ENCODE data around the gene CHEK2. TPM values are rescaled to one million over a fixed set of nuclear protein-coding genes. Genes with fewer than 3 reads are reported as not detected.

Gene CHEK2
- total RNA-seq, 5 donors from 2014 or later (not counting 1 experiment from before 2014, with no cell fraction given): 5.1 to 10.0 (median 7.1) TPM

DNA sequence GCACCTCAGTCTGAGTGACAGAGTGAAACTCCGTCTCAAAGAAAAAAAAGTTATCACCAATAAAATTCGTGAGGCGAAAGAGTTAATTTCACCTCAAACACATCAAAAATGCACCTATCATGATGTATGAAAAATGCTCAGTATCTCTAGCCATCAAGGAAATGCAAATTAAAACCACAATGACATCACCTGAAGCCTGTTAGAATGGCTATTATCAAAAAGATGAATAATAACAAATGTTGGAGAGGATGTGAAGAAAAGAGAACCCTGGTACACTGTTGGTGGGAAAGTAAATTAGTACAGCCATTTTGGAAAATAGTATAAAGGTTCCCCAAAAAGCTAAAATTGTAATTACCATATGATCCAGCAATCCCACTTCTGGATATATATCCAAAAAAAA, 23.6 kb downstream of the CHEK2 start:
- Mint-ChIP-seq H3K4me1 (peaks cover 0 to 3% (median 2%) of the 10 kb centered on the region in 3 donors), H3K27me3 (no peaks in the 10 kb centered on the region), H3K36me3 (peaks cover 12% of the 10 kb centered on the region), H3K27ac (no peak overlapping the region), H3K9me3 (no peaks in the 10 kb centered on the region), H3K4me3 (no peak overlapping the region)
- CTCF ChIA-PET: no interaction called here
- Histone ChIP-seq H3K4me1 (ENCODE audit: control insufficient read depth in 1 of 2, extremely low read depth in 1 of 2, insufficient read depth in 2 of 2, low read length in 2 of 2) (no peaks in the 10 kb centered on the region), H3K9me3 (no peaks in the 10 kb centered on the region), H3K4me3 (ENCODE audit: control insufficient read depth in 1 of 2, extremely low read depth in 1 of 2, low read length in 1 of 2) (no peak overlapping the region), H3K36me3 (ENCODE audit: control insufficient read depth in 2 of 2, extremely low read depth in 1 of 2, insufficient read depth in 1 of 2, low read length in 1 of 2) (peaks cover 0 to 3% of the 10 kb centered on the region in 2 donors), H3K27me3 (replicated peaks in 1 of 2; ENCODE audit: control insufficient read depth in 2 of 2, extremely low read depth in 1 of 2, insufficient read depth in 2 of 2, low read length in 1 of 2) (no peaks in the 10 kb centered on the region), H3K27ac (ENCODE audit: low read length) (no peak overlapping the region)
- no peak for ATAC-seq (replicated peaks in 1 of 4)
- WGBS (ENCODE audit: insufficient coverage): 96% methylated on average over 3 of the region's 3 CpGs
- POLR2A ChIA-PET: no interaction called here
- DNase-seq: no peak

DNA sequence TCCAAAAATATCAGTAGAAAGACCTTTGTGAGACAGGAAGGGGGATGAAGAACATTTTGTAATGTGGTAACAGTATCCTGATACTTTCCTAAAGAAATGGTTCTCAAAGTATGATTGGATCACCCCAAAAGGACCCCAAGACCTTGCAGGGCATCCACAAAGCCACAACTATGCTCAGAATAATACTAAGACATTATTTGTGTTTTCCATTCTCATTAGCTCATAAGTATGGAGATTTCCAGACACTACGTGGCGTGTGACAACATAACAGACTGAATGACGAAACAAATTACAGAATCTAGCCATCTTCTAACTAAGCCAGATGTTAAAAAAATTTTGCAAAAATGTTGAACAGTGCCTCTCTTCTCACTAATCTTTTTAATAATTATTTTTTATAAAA, 24.9 kb downstream of the CHEK2 start:
- POLR2A ChIA-PET: no interaction called here

DNA sequence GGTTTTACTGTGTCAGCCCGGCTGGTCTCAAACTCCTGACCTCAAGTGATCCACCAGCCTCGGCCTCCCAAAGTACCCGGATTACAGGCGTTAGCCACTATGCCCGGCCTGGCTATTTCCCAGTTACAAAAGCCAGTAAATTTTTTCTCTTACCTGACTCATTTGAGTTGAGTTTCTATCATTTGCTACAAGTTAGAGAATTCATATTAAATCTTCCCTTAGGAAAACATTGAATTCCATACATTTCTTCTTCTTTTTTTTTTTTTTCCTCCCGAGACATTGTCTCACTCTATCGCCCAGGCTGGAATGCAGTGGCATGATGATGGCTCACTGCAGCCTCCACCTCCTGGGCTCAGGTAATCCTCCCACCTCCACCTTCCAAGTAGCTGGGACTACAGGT, 26.0 kb downstream of the CHEK2 start:
- ATAC-seq (replicated peaks in 1 of 4): no peak
- POLR2A ChIA-PET: no interaction called here
- H3K27ac Mint-ChIP-seq: no peak overlapping the region

More for the DNA sequence above, 24.9 kb downstream of the CHEK2 start:
- Histone ChIP-seq H3K36me3 (ENCODE audit: control insufficient read depth in 2 of 2, extremely low read depth in 1 of 2, insufficient read depth in 1 of 2, low read length in 1 of 2) (peaks cover 0 to 3% of the 10 kb centered on the region in 2 donors), H3K27me3 (replicated peaks in 1 of 2; ENCODE audit: control insufficient read depth in 2 of 2, extremely low read depth in 1 of 2, insufficient read depth in 2 of 2, low read length in 1 of 2) (no peaks in the 10 kb centered on the region), H3K27ac (ENCODE audit: low read length) (no peak overlapping the region), H3K4me1 (ENCODE audit: control insufficient read depth in 1 of 2, extremely low read depth in 1 of 2, insufficient read depth in 2 of 2, low read length in 2 of 2) (no peaks in the 10 kb centered on the region), H3K4me3 (ENCODE audit: control insufficient read depth in 1 of 2, extremely low read depth in 1 of 2, low read length in 1 of 2) (no peak overlapping the region), H3K9me3 (no peaks in the 10 kb centered on the region)
- Mint-ChIP-seq H3K4me3 (no peak overlapping the region), H3K9me3 (no peaks in the 10 kb centered on the region), H3K27ac (no peak overlapping the region), H3K36me3 (peaks cover 19% of the 10 kb centered on the region), H3K27me3 (no peaks in the 10 kb centered on the region), H3K4me1 (peaks cover 0 to 3% (median 2%) of the 10 kb centered on the region in 3 donors)
- no peak for ATAC-seq (replicated peaks in 1 of 4)
- 100% methylated on average over 2 of the region's 3 CpGs for WGBS (ENCODE audit: insufficient coverage)
- no peak for DNase-seq
- CTCF ChIA-PET: no interaction called here

DNA sequence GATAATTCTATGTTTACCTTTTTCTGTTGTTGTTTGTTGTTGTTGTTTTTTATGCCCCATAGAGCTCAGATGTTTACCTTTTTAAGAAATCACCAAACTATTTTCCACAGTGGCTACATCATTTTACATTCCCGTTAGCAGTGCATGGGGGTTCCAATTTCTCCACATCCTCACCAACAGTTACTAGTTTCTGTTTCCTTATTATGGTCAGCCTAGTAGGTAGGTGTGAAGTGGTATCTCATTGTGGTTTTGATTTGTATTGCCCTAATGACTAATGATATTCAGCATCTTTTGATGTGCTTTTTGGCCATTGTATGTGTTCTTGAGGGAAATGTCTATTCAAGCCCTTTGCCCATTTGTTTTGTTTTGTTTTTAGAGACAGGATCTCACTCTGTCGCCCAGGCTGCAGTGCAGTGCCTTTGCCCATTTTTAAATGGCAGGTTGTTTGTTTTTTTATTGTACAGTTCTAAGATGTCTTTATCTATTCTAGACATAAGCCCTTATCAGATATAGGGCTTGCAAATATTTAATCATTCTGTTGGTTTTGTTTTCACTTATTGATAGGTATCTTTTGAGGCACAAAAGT, 27.5 kb downstream of the CHEK2 start:
- CTCF ChIA-PET: no interaction called here
- Mint-ChIP-seq H3K4me1 (peaks cover 0 to 3% (median 2%) of the 10 kb centered on the region in 3 donors), H3K4me3 (no peak overlapping the region), H3K36me3 (peaks cover 27% of the 10 kb centered on the region), H3K27ac (no peak overlapping the region), H3K27me3 (no peaks in the 10 kb centered on the region), H3K9me3 (no peaks in the 10 kb centered on the region)
- WGBS (ENCODE audit: insufficient coverage): no CpG with 5 or more reads among the region's 2 CpGs
- Histone ChIP-seq H3K4me3 (ENCODE audit: control insufficient read depth in 1 of 2, extremely low read depth in 1 of 2, low read length in 1 of 2) (no peak overlapping the region), H3K9me3 (no peaks in the 10 kb centered on the region), H3K27me3 (replicated peaks in 1 of 2; ENCODE audit: control insufficient read depth in 2 of 2, extremely low read depth in 1 of 2, insufficient read depth in 2 of 2, low read length in 1 of 2) (no peaks in the 10 kb centered on the region), H3K36me3 (ENCODE audit: control insufficient read depth in 2 of 2, extremely low read depth in 1 of 2, insufficient read depth in 1 of 2, low read length in 1 of 2) (no peaks in the 10 kb centered on the region), H3K4me1 (ENCODE audit: control insufficient read depth in 1 of 2, extremely low read depth in 1 of 2, insufficient read depth in 2 of 2, low read length in 2 of 2) (no peaks in the 10 kb centered on the region), H3K27ac (ENCODE audit: low read length) (no peak overlapping the region)
- DNase-seq (peak in 1 of 35 experiments; percentile 5), ATAC-seq (replicated peaks in 1 of 4) (no peak)
- POLR2A ChIA-PET: no interaction called here

More for the DNA sequence above, 26.0 kb downstream of the CHEK2 start:
- CTCF ChIA-PET: no interaction called here
- peaks cover 0 to 3% (median 2%) of the 10 kb centered on the region in 3 donors for H3K4me1 Mint-ChIP-seq
- Histone ChIP-seq H3K9me3 (no peaks in the 10 kb centered on the region), H3K4me1 (ENCODE audit: control insufficient read depth in 1 of 2, extremely low read depth in 1 of 2, insufficient read depth in 2 of 2, low read length in 2 of 2) (no peaks in the 10 kb centered on the region), H3K27ac (ENCODE audit: low read length) (no peak overlapping the region), H3K36me3 (ENCODE audit: control insufficient read depth in 2 of 2, extremely low read depth in 1 of 2, insufficient read depth in 1 of 2, low read length in 1 of 2) (no peaks in the 10 kb centered on the region), H3K27me3 (replicated peaks in 1 of 2; ENCODE audit: control insufficient read depth in 2 of 2, extremely low read depth in 1 of 2, insufficient read depth in 2 of 2, low read length in 1 of 2) (no peaks in the 10 kb centered on the region), H3K4me3 (ENCODE audit: control insufficient read depth in 1 of 2, extremely low read depth in 1 of 2, low read length in 1 of 2) (no peak overlapping the region)
- no peaks in the 10 kb centered on the region for H3K9me3 Mint-ChIP-seq
- H3K27me3 Mint-ChIP-seq: no peaks in the 10 kb centered on the region
- peaks cover 27% of the 10 kb centered on the region for H3K36me3 Mint-ChIP-seq
- WGBS (ENCODE audit: insufficient coverage): 100% methylated on average over 1 of the region's 7 CpGs
- H3K4me3 Mint-ChIP-seq: no peak overlapping the region
- no peak for DNase-seq

DNA sequence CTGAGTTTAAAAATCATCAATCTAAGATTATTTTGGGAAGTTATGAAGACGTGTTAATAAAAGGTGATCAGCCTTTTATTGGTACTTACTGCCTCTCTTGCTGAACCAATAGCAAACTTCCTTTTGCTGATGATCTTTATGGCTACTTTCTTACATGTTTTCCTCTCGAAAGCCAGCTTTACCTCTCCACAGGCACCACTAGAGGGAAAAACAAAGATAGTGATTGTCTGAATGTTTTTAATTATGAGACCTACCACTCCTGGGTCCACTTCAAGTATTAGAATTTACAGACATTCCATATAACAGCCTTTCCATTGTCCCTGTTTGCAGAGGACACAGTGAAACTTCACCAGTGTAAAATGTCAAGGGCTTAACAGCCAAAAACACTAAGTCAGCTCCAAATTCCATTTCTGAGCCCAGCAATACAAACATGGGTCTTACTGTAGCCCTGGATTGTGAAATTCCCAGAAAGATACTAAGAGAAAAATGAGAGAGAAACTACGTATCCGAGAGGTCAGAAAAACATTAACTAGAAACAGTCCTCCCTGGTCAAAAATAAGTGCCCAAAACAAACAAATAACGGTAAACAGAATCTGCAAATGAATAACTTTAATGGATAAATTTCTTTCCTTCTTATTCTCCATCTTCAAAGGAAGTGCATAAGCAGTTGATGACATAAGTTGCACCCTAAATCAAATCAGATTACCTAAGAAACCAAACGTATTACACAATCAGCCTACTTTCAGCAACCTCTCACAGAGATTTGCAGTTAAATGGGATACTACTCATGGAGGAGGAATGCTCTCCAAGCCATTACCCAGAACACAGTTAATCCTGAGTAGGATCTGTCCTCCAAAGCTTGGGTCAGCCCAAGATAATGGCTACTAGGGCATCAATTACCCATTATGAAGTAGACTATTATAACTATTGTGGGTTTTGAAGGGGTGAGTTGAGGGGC, 29.5 kb downstream of the CHEK2 start:
- no peaks in the 10 kb centered on the region for H3K27me3 Mint-ChIP-seq
- Histone ChIP-seq H3K9me3 (no peaks in the 10 kb centered on the region), H3K27me3 (replicated peaks in 1 of 2; ENCODE audit: control insufficient read depth in 2 of 2, extremely low read depth in 1 of 2, insufficient read depth in 2 of 2, low read length in 1 of 2) (no peaks in the 10 kb centered on the region), H3K27ac (ENCODE audit: low read length) (no peak overlapping the region), H3K4me1 (ENCODE audit: control insufficient read depth in 1 of 2, extremely low read depth in 1 of 2, insufficient read depth in 2 of 2, low read length in 2 of 2) (no peaks in the 10 kb centered on the region), H3K4me3 (ENCODE audit: control insufficient read depth in 1 of 2, extremely low read depth in 1 of 2, low read length in 1 of 2) (no peak overlapping the region), H3K36me3 (ENCODE audit: control insufficient read depth in 2 of 2, extremely low read depth in 1 of 2, insufficient read depth in 1 of 2, low read length in 1 of 2) (no peaks in the 10 kb centered on the region)
- H3K4me3 Mint-ChIP-seq: no peak overlapping the region
- ATAC-seq (replicated peaks in 1 of 4): no peak
- H3K36me3 Mint-ChIP-seq: peaks cover 34% of the 10 kb centered on the region
- H3K27ac Mint-ChIP-seq: no peak overlapping the region
- peaks cover 0 to 3% (median 2%) of the 10 kb centered on the region in 3 donors for H3K4me1 Mint-ChIP-seq
- no peaks in the 10 kb centered on the region for H3K9me3 Mint-ChIP-seq
- DNase-seq: no peak
- POLR2A ChIA-PET: no interaction called here
- WGBS (ENCODE audit: insufficient coverage): 100% methylated on average over 1 of the region's 6 CpGs
- CTCF ChIA-PET: no interaction called here

DNA sequence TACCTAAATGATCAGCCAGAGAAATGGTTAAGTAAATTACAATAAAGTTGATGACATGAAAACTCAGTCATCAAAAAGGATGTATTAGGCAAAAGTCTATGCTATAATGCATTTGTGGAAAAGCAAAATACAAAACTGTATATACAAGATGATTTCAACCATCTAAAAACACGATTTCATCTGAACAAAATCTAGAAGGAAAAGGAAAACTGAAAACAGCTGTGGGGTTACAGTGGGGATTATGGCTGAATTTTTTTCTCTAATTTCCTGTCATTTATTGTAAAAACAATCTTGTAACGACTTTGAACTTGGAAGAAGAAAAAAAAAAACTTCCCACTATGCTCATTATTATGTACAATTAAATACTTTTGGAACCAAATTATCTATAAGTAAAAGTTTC, 30.3 kb downstream of the CHEK2 start:
- no peak overlapping the region for H3K27ac Mint-ChIP-seq
- H3K27me3 ChIP-seq (replicated peaks in 1 of 2; ENCODE audit: control insufficient read depth in 2 of 2, extremely low read depth in 1 of 2, insufficient read depth in 2 of 2, low read length in 1 of 2): no peaks in the 10 kb centered on the region
- no peaks in the 10 kb centered on the region for H3K9me3 ChIP-seq
- ChIA-PET POLR2A (no interaction called here), CTCF (no interaction called here)
- DNase-seq: no peak
- H3K4me3 ChIP-seq (ENCODE audit: control insufficient read depth in 1 of 2, extremely low read depth in 1 of 2, low read length in 1 of 2): no peak overlapping the region
- H3K27me3 Mint-ChIP-seq: no peaks in the 10 kb centered on the region
- H3K9me3 Mint-ChIP-seq: no peaks in the 10 kb centered on the region
- H3K4me3 Mint-ChIP-seq: no peak overlapping the region
- ATAC-seq (replicated peaks in 1 of 4): no peak
- no peak overlapping the region for H3K27ac ChIP-seq (ENCODE audit: low read length)
- peaks cover 0 to 3% (median 2%) of the 10 kb centered on the region in 3 donors for H3K4me1 Mint-ChIP-seq
- H3K36me3 Mint-ChIP-seq: peaks cover 37% of the 10 kb centered on the region
- no peaks in the 10 kb centered on the region for H3K4me1 ChIP-seq (ENCODE audit: control insufficient read depth in 1 of 2, extremely low read depth in 1 of 2, insufficient read depth in 2 of 2, low read length in 2 of 2)
- H3K36me3 ChIP-seq (ENCODE audit: control insufficient read depth in 2 of 2, extremely low read depth in 1 of 2, insufficient read depth in 1 of 2, low read length in 1 of 2): peaks cover 0 to under 1% of the 10 kb centered on the region in 2 donors
- no CpG with 5 or more reads among the region's 2 CpGs for WGBS (ENCODE audit: insufficient coverage)

All from T-cell (primary cell).